Measurements from ENCODE around the gene EPS8.

EPS8 gene

DNA sequence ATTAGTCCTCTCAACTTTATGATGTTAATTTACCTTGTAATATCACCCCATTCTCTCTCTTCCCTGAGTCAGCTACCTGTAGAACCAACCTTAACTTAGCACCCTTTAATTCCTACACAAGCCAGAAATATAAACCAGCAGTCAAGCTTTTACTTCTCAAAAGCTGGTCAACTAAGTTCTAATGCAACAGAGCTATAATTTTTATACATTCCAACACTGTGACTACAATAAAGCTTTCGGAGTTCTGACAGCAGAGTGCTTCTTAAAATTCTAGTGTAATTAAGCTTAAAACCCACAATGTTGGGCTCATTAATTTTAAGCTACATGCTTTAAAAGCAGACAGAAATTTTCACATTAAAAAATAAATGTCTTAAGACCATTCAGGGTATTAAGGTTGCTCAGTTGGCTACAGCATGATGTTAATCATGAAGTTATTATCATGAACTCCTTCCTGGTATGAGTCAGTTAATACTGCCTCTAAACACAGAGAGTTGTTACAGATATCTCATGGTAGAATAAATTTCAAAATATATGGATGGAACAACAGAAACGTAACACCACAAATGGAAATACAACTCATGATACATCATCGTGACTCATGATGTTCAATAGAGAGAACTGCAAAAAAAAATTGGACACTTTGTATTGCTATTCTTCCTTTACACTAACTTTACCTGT lies 126.7 kb downstream of the EPS8 start:
- DNase-seq (ENCODE audit: extremely low read depth, low read depth): peak; percentile 64
- TF ChIP-seq, protein P1, sequence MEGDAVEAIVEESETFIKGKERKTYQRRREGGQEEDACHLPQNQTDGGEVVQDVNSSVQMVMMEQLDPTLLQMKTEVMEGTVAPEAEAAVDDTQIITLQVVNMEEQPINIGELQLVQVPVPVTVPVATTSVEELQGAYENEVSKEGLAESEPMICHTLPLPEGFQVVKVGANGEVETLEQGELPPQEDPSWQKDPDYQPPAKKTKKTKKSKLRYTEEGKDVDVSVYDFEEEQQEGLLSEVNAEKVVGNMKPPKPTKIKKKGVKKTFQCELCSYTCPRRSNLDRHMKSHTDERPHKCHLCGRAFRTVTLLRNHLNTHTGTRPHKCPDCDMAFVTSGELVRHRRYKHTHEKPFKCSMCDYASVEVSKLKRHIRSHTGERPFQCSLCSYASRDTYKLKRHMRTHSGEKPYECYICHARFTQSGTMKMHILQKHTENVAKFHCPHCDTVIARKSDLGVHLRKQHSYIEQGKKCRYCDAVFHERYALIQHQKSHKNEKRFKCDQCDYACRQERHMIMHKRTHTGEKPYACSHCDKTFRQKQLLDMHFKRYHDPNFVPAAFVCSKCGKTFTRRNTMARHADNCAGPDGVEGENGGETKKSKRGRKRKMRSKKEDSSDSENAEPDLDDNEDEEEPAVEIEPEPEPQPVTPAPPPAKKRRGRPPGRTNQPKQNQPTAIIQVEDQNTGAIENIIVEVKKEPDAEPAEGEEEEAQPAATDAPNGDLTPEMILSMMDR (IDR thresholded peaks at IDR 0.05; ENCODE audit: low read depth, low read length): no peak

GRCh38 chr12:15651371-15651770 lies 137.8 kb downstream of the EPS8 start:
- no peak for DNase-seq (ENCODE audit: extremely low read depth, low read depth)
- TF ChIP-seq, protein P1 (IDR thresholded peaks at IDR 0.05; ENCODE audit: low read depth, low read length): no peak

GRCh38 chr12:15650399-15651128 lies 138.6 kb downstream of the EPS8 start:
- TF ChIP-seq, protein P1 (IDR thresholded peaks at IDR 0.05; ENCODE audit: low read depth, low read length): no peak
- DNase-seq (ENCODE audit: extremely low read depth, low read depth): no peak

DNA sequence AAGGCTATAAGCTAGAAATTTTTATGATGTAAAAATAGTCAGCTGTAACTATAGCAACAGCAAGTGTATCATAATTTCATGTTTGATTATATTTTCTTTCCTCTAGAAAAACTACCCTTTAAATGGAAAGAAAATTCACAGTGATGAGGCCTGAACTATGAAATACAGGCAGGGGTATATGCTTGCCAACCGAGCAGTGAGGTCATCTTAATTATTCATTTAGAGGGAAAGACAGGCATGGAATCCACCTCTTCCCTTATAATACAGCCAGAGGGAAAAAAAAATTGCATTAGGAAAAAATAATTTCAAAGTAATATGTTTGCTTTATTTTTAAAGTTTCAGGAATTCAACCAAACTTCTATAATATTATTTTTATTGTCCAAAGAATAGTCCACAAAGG lies 139.8 kb downstream of the EPS8 start:
- TF ChIP-seq, protein P1 (IDR thresholded peaks at IDR 0.05; ENCODE audit: low read depth, low read length): no peak
- DNase-seq (ENCODE audit: extremely low read depth, low read depth): no peak

GRCh38 chr12:15648558-15648957 lies 140.6 kb downstream of the EPS8 start:
- TF ChIP-seq, protein P1 (IDR thresholded peaks at IDR 0.05; ENCODE audit: low read depth, low read length): no peak
- no peak for DNase-seq (ENCODE audit: extremely low read depth, low read depth)

GRCh38 chr12:15646581-15646980 lies 142.6 kb downstream of the EPS8 start:
- TF ChIP-seq, protein P1 (IDR thresholded peaks at IDR 0.05; ENCODE audit: low read depth, low read length): no peak
- no peak for DNase-seq (ENCODE audit: extremely low read depth, low read depth)

DNA sequence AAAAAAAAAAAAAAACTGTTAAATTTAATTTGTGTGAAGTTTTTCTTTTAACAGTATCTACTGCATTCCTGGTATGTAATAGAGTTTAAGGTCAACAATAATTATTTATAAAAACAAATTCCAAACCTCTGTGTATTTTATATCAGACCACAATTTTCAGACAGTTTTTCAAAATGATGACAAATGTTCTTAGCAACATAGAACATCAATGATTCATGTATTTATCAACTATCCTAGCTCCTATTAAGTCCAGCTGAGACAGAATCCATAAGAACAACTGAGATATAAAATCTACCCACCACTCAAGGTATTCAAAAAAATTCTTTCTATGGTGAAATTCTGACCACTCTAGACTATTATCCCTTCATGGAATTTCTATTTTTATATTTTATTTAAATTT lies 144.5 kb downstream of the EPS8 start:
- no peak for DNase-seq (ENCODE audit: extremely low read depth, low read depth)
- TF ChIP-seq, protein P1 (IDR thresholded peaks at IDR 0.05; ENCODE audit: low read depth, low read length): no peak
